Endothelial cell (in vitro differentiated cells): ENCODE measurements around the gene ERC2. TPM values are rescaled to one million over a fixed set of nuclear protein-coding genes. Genes with fewer than 3 reads are reported as not detected.
A peak's percentile ranks its signal among the peaks of the same experiment; 100 is the strongest.

Experiments used
- DNase-seq: peaks from one replicate; pipeline ENCODE4 v3.0.0; 2021; ENCODE audit warnings: low spot score
- H3K27ac Mint-ChIP-seq: one replicate; pipeline ENCODE4 v1.8.0; 2021; ENCODE audit warnings: mixed read lengths, inconsistent platforms; ENCODE audit not compliant: unreplicated experiment
- H3K27me3 Mint-ChIP-seq: one replicate; pipeline ENCODE4 v1.8.0; 2021; ENCODE audit warnings: mild to moderate bottlenecking, moderate library complexity, mixed read lengths, inconsistent platforms; ENCODE audit not compliant: unreplicated experiment
- H3K36me3 Mint-ChIP-seq: one replicate; pipeline ENCODE4 v1.8.0; 2021; ENCODE audit warnings: mild to moderate bottlenecking, low read depth, mixed read lengths, inconsistent platforms; ENCODE audit not compliant: unreplicated experiment
- H3K4me1 Mint-ChIP-seq: one replicate; pipeline ENCODE4 v1.8.0; 2021; ENCODE audit warnings: mild to moderate bottlenecking, mixed read lengths, inconsistent platforms; ENCODE audit not compliant: unreplicated experiment
- H3K4me3 Mint-ChIP-seq: one replicate; pipeline ENCODE4 v1.8.0; 2021; ENCODE audit warnings: mild to moderate bottlenecking, mixed read lengths, inconsistent platforms; ENCODE audit not compliant: unreplicated experiment
- H3K9me3 Mint-ChIP-seq: one replicate; pipeline ENCODE4 v1.8.0; 2021; ENCODE audit warnings: mixed read lengths, inconsistent platforms; ENCODE audit not compliant: unreplicated experiment
- total RNA-seq: library from RNA; stranded (reverse); fragmentation: NEBNext Ultra II Directional; extraction: Animal tissue kit (Norgen Biotek cat#: 25700); gene quantifications from one replicate; pipeline ENCODE4 v1.2.1, GENCODE V29; 2021; ENCODE audit not compliant: unreplicated experiment
- TF ChIP-seq, protein P1 (sequence below): fragments of 200-600 bp; sonication (generic); IDR thresholded peaks from one replicate; pipeline ENCODE4 v1.5.0; 2021; ENCODE audit warnings: antibody characterized with exemption; ENCODE audit not compliant: unreplicated experiment

Gene ERC2
- total RNA-seq, 1 donor from 2014 or later, result 20.5 TPM

GRCh38 chr3:55525436-55525835 lies 942.8 kb downstream of the ERC2 start:
- no peaks in the 10 kb centered on the region for H3K9me3 Mint-ChIP-seq
- no peak overlapping the region for H3K4me3 Mint-ChIP-seq
- H3K27me3 Mint-ChIP-seq, result peaks cover 4% of the 10 kb centered on the region
- DNase-seq, result no peak
- H3K4me1 Mint-ChIP-seq, result peaks cover 43% of the 10 kb centered on the region
- no peaks in the 10 kb centered on the region for H3K36me3 Mint-ChIP-seq
- H3K27ac Mint-ChIP-seq, result no peak overlapping the region
- TF ChIP-seq, protein P1, sequence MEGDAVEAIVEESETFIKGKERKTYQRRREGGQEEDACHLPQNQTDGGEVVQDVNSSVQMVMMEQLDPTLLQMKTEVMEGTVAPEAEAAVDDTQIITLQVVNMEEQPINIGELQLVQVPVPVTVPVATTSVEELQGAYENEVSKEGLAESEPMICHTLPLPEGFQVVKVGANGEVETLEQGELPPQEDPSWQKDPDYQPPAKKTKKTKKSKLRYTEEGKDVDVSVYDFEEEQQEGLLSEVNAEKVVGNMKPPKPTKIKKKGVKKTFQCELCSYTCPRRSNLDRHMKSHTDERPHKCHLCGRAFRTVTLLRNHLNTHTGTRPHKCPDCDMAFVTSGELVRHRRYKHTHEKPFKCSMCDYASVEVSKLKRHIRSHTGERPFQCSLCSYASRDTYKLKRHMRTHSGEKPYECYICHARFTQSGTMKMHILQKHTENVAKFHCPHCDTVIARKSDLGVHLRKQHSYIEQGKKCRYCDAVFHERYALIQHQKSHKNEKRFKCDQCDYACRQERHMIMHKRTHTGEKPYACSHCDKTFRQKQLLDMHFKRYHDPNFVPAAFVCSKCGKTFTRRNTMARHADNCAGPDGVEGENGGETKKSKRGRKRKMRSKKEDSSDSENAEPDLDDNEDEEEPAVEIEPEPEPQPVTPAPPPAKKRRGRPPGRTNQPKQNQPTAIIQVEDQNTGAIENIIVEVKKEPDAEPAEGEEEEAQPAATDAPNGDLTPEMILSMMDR, result no peak

- peaks cover 4% of the 10 kb centered on the region for H3K27me3 Mint-ChIP-seq
- no peak overlapping the region for H3K27ac Mint-ChIP-seq
- H3K4me3 Mint-ChIP-seq, result no peak overlapping the region
- TF ChIP-seq, protein P1, result no peak
- DNase-seq, result no peak
- H3K4me1 Mint-ChIP-seq, result peaks cover 45% of the 10 kb centered on the region
- H3K9me3 Mint-ChIP-seq, result no peaks in the 10 kb centered on the region
- H3K36me3 Mint-ChIP-seq, result no peaks in the 10 kb centered on the region
Measured at GRCh38 chr3:55524565-55525244, 943.6 kb downstream of the ERC2 start.

GRCh38 chr3:55523471-55523870 lies 944.8 kb downstream of the ERC2 start:
- peak overlapping the region; percentile 41 for H3K27ac Mint-ChIP-seq
- H3K4me3 Mint-ChIP-seq, result no peak overlapping the region
- DNase-seq, result no peak
- no peaks in the 10 kb centered on the region for H3K9me3 Mint-ChIP-seq
- H3K27me3 Mint-ChIP-seq, result peaks cover 4% of the 10 kb centered on the region
- TF ChIP-seq, protein P1, result no peak
- no peaks in the 10 kb centered on the region for H3K36me3 Mint-ChIP-seq
- H3K4me1 Mint-ChIP-seq, result peaks cover 46% of the 10 kb centered on the region

DNA sequence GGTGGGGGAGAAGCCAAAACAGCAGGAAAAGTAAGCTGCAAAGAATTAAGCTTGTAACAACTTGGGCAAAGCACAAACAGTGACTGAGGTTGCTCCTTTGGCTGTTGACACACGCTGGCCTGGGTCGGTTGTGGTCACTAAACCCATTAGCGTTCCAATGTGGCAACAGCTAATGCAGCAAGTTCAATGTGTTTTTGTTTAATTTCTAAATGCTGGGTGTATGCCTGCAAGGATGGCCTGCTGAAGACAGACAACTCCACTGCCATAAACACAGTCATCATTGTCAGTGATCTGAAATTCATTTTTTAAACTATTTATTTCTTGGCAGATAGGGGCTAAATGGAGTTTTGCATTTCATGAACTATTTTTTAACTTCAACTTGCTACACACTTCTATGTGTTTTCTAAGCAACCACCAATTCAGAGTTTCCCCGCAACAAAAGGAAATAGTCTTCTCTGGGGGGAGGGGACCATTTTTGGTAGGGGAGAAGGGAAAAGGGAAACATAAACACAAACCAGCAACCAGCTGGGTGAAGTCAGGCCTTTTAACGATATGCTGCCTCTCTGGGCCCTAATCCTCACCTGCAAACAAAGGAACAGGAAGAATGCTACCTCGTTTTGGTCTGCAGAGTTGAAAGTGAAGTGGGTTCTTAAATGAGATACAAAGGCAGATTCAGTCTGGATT lies 946.4 kb downstream of the ERC2 start:
- no peak for DNase-seq
- Mint-ChIP-seq H3K36me3 (no peaks in the 10 kb centered on the region), H3K27me3 (peaks cover 4% of the 10 kb centered on the region), H3K4me3 (peak overlapping the region; percentile 39), H3K27ac (peak overlapping the region; percentile 85), H3K4me1 (peaks cover 46% of the 10 kb centered on the region), H3K9me3 (no peaks in the 10 kb centered on the region)
- TF ChIP-seq, protein P1, result no peak
